ENCODE measurements around the gene LIM2. TPM values are rescaled to one million over a fixed set of nuclear protein-coding genes. Genes with fewer than 3 reads are reported as not detected.

LIM2 gene
- total RNA-seq, 4 donors from 2014 or later: not detected

- no peak for DNase-seq
- in situ Hi-C loops (cut with MboI; ENCODE audit: low pct_ligation_motif_present in 1 of 4, low pct_unique_long_range_greater_than_20kb in 1 of 4, low sequenced_read_pairs in 3 of 4): loop anchor here in 2 of 4 donors (10.0 to 25.0 kb wide), 2 partner anchors 87 to 99 kb away; no protein-coding TSS in a partner anchor
These were observed 49.8 kb downstream of the LIM2 start for GRCh38 chr19:51337861-51338562.

DNA sequence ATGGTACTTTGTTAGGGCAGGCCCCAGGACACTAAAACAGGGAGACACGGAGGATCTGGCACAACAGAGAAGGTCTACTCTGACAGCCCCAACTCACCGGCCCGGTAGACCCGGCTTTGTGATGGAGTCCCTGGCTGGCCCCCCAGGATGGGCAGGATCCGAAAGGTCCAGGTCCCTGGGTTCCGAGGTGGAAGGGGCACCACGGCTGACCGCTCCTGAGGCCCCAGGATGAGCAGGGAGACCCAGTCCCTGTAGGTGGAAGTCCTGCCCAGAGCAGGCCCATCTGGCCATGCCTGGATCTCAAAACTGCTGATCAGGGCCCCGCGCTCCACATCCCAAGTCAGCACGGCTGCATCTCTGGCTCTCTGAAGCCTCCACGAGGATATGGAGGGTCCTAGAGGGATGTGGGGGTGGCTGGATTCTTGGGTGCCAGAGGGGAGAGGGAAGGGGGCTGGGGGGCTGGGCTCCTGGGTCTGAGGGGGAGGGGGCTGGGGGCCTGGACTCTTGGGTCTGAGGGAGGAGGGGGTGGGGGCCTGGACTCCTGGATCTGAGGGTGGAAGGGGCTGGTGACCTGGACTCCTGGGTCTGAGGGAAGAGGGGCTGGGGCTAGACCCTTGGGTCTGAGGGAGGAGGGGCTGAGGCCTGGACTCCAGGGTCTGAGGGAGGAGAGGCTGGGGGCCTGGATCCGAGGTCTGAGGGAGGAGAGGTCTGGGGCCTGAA lies 50.5 kb downstream of the LIM2 start:
- H3K36me3 ChIP-seq: no peaks in the 10 kb centered on the region
- TF ChIP-seq CTCF (IDR thresholded peaks at IDR 0.05) (no peak), POLR2A (IDR thresholded peaks at IDR 0.05) (no peak), POLR2AphosphoS5 (IDR thresholded peaks at IDR 0.05) (no peak), EP300 (IDR thresholded peaks at IDR 0.05; ENCODE audit: low read depth) (no peak)
- no peaks in the 10 kb centered on the region for H3K9me3 ChIP-seq
- no peaks in the 10 kb centered on the region for H3K27me3 ChIP-seq
- H3K4me1 ChIP-seq: peaks cover 0 to 18% (median 12%) of the 10 kb centered on the region in 4 donors
- no peak overlapping the region for H3K27ac ChIP-seq
- intact Hi-C loops (cut with DNase I; ENCODE audit: low total_unique reads) (loop anchor here (5.0 to 10.0 kb wide), 2 partner anchors 88 to 105 kb away; no protein-coding TSS in a partner anchor), in situ Hi-C loops (cut with MboI; ENCODE audit: low pct_ligation_motif_present in 1 of 4, low pct_unique_long_range_greater_than_20kb in 1 of 4, low sequenced_read_pairs in 3 of 4) (loop anchor here in 2 of 4 donors (10.0 to 25.0 kb wide), 2 partner anchors 88 to 100 kb away; no protein-coding TSS in a partner anchor)
- H3K4me3 ChIP-seq: no peak overlapping the region
- no peak for DNase-seq
- 89% methylated on average over 13 of the region's 13 CpGs; no CpG with 5 or more reads in 1 of the 2 donors for WGBS, 2 donors (ENCODE audit: low coverage in 1 of 2)

More at GRCh38 chr19:51337861-51338562, 49.8 kb downstream of the LIM2 start:
- Histone ChIP-seq H3K4me3 (no peak overlapping the region), H3K27ac (no peak overlapping the region), H3K27me3 (no peaks in the 10 kb centered on the region), H3K4me1 (peaks cover 0 to 18% (median 12%) of the 10 kb centered on the region in 4 donors), H3K36me3 (no peaks in the 10 kb centered on the region), H3K9me3 (no peaks in the 10 kb centered on the region)
- intact Hi-C loops (cut with DNase I; ENCODE audit: low total_unique reads): loop anchor here (5.0 to 10.0 kb wide), 2 partner anchors 87 to 104 kb away; no protein-coding TSS in a partner anchor
- TF ChIP-seq CTCF (IDR thresholded peaks at IDR 0.05): no peak
- WGBS, 2 donors (ENCODE audit: low coverage in 1 of 2): 85 to 89% methylated on average over 4 to 18 of the region's 19 CpGs

DNA sequence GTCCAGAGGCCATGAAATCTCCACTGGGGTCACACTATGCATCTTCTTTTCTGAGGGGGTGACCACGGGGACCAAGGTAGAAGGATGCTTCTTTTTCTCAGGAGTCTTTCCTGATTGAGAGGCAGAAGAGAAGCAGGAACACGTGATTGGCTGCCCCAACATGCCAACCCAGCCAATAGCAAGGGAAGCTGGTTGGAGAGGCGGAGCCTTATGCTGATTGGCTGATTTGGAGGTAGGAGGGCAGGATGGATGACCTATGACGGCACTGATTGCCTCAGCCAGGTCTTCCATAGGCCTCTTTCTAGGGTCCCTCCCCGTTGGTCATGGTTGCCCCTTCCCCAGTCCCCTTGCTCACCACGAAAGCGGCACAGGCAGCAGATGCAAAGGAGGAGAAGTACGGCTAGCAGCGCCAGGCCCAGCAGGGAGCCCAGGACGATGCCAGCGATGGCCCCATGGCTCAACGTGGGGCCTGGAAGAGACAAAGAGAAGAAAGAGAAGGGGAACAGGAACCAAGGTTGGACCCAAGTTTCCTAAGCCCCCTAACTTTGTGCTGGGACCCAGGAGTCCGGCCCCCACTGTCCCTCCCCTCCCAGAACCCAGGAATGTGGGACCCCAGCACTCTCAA lies 53.8 kb downstream of the LIM2 start:
- no peak overlapping the region for H3K4me3 ChIP-seq
- H3K36me3 ChIP-seq: no peaks in the 10 kb centered on the region
- H3K4me1 ChIP-seq: peaks cover 0 to 4% (median 2%) of the 10 kb centered on the region in 4 donors
- intact Hi-C loops (cut with DNase I; ENCODE audit: low total_unique reads): loop anchor here (10.0 kb wide), 1 partner anchor 91 kb away; no protein-coding TSS in a partner anchor
- peaks cover 5% of the 10 kb centered on the region for H3K27me3 ChIP-seq
- TF ChIP-seq POLR2AphosphoS5 (IDR thresholded peaks at IDR 0.05) (no peak), POLR2A (IDR thresholded peaks at IDR 0.05) (no peak), CTCF (IDR thresholded peaks at IDR 0.05) (no peak), EP300 (IDR thresholded peaks at IDR 0.05; ENCODE audit: low read depth) (no peak)
- H3K9me3 ChIP-seq: no peaks in the 10 kb centered on the region
- DNase-seq: no peak
- WGBS, 2 donors (ENCODE audit: low coverage in 1 of 2): 70 to 85% methylated on average over 2 to 13 of the region's 13 CpGs
- no peak overlapping the region for H3K27ac ChIP-seq
- in situ Hi-C loops (cut with MboI; ENCODE audit: low pct_ligation_motif_present in 1 of 4, low pct_unique_long_range_greater_than_20kb in 1 of 4, low sequenced_read_pairs in 3 of 4): loop anchor here in 2 of 4 donors (10.0 to 25.0 kb wide), 2 partner anchors 91 to 103 kb away; no protein-coding TSS in a partner anchor

DNA sequence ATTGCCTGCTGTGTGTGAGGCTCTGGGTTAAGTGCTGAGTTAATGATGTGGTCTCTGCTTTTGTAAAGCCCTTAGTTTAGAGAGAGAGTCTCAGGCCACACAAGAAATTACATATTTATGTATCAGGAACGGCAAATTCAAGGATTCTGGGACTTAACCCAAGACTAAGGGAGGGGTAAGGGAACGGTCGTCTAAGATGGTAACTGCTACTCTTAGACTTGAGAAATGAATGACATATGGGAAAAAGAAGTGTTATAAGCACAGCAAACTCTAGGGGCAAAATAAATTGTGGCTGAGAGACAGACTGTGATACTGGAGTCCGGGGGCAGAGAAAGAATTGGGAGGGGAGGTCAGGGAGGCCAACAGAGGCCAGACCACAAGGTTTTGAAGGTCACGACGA lies 56.1 kb downstream of the LIM2 start:
- Histone ChIP-seq H3K4me3 (no peak overlapping the region), H3K9me3 (no peaks in the 10 kb centered on the region), H3K36me3 (no peaks in the 10 kb centered on the region), H3K27me3 (peaks cover 27% of the 10 kb centered on the region), H3K4me1 (peaks cover 0 to 13% (median 6%) of the 10 kb centered on the region in 4 donors), H3K27ac (no peak overlapping the region)
- DNase-seq: no peak
- in situ Hi-C loops (cut with MboI; ENCODE audit: low pct_ligation_motif_present in 1 of 4, low pct_unique_long_range_greater_than_20kb in 1 of 4, low sequenced_read_pairs in 3 of 4) (loop anchor here in 2 of 4 donors (10.0 to 25.0 kb wide), 2 partner anchors 93 to 106 kb away; no protein-coding TSS in a partner anchor), intact Hi-C loops (cut with DNase I; ENCODE audit: low total_unique reads) (loop anchor here (10.0 kb wide), 1 partner anchor 93 kb away; no protein-coding TSS in a partner anchor)
- 87 to 95% methylated on average over 4 to 6 of the region's 6 CpGs for WGBS, 2 donors (ENCODE audit: low coverage in 1 of 2)
- TF ChIP-seq POLR2A (IDR thresholded peaks at IDR 0.05) (no peak), POLR2AphosphoS5 (IDR thresholded peaks at IDR 0.05) (no peak), CTCF (IDR thresholded peaks at IDR 0.05) (no peak)
